NCI-H748 (cell line): ENCODE data around the gene KREMEN1.

ENCODE experiments used
- DNase-seq: peaks from one replicate; lab custom pipeline; 2025; ENCODE audit not compliant: unreplicated experiment; lab: John Stamatoyannopoulos, UW

KREMEN1 gene

DNA sequence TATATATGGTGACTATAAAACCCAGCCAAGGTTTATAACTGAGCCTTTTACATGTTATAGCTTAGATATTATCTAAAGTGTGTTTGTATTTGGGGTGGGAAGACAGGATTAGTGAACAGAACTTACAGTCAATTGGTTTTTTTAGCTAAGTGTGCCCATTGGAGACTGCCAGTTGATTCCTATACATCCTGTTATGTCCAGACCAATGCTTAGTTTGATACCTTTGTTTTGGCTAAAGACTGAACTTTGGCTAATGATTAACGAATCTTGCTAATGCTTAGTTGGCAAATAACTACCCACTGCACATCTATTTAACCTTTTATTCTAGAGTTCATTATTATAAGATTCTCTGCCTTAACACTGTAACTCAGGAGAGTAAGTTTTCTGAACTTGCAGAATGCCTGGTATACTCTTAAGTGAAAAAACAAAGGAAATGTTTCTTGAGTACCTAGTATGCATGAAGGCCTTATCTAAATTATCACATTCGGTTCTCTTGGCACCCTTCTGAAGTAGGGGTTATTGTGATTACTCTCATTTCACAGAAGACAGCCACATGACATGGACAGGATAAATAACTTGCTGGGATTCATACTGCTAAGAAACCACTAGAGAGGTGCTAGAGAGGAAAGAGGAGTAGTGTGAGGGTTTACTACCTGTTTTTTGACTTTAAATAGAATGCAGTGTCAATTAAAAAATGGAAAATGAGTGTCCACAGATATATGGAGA, 54.0 kb downstream of the KREMEN1 start:
- DNase-seq: no peak

DNA sequence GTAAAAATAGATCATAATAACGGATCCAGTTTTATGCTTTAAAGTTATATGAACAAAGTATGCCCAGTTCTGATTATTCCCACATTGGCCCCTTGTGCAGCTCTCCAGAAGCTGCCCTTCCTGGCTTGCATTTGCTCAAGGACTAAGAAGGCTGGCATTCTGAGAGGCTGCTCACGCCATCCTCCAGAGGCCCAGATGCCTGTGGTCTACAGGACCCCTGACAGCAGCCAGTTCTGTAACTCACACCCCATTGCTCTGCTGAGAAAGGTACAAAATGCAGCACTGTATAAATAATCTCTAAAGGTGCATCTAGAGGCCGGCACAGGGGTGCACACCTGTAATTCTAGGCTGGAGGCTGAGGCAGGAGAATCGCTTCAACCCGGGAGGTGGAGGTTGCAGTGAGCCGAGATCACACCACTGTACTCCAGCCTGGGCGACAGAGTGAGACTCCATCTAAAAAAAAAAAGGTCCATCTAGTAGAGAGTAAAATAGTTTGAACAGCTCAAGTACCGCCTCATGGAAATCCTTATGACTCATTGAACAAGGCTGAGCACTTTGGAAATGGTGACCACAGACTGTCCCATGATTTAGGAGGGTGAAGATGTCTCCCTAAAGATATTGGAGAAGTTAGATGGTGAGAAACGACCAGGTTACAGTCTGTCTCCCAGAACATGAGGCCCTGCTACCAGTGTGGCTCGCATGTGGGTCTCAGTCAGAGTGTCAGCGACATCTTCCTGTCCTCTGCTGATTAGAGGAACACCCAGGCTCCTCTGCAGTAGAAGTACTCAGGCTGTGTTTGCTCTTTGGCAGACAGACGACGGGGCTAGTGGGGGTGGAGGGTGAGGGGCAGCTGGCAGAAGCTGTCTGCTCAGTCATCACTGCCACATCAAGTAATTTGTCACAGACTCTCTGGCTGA, 56.3 kb downstream of the KREMEN1 start:
- peak; percentile 11 for DNase-seq

DNA sequence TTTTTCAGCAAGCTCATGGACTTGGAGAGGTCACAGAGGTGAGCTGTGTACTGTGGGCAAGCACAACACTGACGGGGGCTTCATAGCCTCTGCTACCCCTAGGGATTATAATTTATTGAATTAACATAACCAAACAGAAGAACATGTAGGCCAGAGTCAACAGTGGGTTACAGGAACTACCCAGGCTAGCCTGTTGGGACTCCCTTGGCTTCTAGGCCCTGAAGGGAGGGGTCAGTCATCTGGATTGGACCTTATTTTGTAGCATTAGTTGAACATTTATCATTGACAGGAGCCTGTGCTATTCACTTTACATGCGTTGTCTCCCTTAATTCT, 56.9 kb downstream of the KREMEN1 start:
- DNase-seq: no peak

DNA sequence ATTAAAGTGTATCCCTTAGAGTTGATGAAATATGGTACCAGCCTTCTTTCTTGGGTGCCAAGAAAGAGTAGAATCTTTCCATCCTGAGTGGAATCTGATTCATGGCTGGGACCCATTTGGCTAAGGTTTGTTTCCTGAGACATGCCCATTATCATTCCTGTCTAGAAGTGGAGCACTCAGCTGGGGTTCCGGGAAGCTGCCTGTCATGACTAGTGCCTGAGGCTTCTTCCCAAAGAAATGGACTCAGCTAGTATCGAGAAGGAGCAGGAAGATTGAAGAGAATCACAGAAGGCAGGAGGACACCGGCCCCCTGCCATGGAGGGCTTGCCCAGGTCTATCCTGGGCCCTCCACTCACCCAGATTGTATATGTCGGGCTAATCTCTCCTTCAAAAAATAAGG, 57.6 kb downstream of the KREMEN1 start:
- DNase-seq: no peak

DNA sequence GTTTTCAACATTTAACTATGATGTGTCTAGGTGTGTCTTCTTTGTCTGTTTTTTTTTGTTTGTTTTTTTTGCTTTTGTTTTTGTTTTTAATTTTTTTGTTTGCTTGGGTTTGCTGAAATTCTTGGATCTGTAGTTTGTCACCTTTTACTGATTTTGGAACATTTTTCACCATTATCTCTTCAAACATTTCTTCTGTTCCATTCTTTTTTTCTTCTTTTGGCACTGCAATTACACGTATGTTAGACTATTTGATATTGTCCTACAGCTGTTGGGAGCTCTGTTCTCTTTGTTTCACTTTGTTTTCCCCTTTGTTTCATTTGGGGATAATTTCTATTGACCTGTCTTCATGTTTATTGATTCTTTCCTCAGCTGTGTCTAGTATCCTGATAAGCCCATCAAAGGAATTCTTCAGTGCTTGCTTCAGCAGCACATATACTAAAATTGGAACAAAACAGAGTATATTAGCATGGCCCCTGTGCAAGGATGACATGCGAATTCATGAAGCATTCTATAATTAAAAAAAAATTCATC, 60.8 kb downstream of the KREMEN1 start:
- no peak for DNase-seq

- DNase-seq: no peak
Observed at GRCh38 chr22:29134448-29134847, 61.6 kb downstream of the KREMEN1 start.

DNA sequence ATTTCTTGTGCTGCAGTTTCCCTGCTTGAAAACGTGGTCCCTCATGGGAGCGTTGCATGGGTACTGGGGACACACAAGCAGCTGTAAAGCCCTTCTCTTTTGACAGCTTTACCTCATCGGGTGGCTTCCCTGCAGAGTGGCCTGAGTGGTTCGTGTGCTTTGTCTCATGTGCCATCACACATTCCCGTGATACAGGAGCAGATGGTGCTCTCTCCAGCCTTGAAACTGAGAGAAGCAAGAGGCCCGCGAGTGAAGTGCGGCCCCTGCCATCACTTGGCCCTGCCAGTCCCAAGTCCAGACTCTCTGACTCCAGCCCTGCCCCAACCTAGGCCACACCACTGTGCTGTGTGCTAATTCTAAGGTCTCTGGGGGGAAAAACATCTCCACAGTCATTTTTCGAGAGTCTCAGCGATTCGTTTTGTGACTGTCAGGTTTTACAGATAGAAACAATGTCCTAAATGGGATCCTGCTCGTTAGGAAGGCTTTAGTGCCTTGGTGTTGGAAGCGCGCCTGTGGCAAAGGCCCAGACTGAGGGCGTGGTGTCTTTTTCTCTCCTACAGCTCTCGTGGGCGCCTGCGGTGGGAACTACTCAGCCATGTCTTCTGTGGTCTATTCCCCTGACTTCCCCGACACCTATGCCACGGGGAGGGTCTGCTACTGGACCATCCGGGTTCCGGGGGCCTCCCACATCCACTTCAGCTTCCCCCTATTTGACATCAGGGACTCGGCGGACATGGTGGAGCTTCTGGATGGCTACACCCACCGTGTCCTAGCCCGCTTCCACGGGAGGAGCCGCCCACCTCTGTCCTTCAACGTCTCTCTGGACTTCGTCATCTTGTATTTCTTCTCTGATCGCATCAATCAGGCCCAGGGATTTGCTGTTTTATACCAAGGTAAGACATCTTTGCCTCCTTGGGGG, 64.2 kb downstream of the KREMEN1 start:
- DNase-seq: no peak

- DNase-seq: no peak
Observed at GRCh38 chr22:29138556-29139305, 65.9 kb downstream of the KREMEN1 start.

DNA sequence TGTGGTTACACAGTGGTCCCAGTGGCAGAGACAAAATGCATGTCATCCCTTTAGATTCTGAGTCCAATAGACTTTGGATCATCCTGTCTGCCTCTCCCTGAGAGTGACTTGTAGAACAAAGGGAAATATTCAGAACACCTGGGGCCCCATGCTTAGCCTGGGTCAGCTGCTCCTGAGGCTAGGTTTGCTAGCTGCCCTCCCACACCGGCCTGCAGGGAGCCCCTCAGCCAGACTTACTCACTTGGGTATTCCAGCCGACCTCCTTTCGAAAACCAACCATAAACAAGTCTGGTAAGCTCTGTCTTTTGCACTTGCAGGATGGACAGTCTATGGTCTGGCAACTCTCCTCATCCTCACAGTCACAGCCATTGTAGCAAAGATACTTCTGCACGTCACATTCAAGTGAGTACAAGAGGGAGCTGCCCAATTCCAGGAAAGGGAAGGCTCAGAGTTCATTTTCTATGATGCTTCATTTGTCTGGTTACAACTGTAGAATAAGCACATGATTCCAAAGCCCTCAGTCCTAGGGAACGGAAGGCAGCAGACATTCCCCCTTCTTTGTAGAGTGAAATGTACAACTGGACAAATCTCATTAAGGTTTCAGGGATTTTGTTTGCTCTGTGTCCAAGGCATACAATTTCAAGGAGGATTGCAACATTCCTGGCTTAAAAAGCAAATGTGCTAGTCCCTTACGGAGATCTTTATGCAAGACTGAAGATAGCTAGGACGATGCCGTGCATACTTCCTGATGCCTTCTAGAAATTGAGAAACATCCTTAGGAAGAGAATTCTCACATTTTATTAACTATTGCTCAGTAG, 67.3 kb downstream of the KREMEN1 start:
- DNase-seq: no peak

GRCh38 chr22:29141078-29141688, 68.3 kb downstream of the KREMEN1 start:
- DNase-seq: no peak

DNA sequence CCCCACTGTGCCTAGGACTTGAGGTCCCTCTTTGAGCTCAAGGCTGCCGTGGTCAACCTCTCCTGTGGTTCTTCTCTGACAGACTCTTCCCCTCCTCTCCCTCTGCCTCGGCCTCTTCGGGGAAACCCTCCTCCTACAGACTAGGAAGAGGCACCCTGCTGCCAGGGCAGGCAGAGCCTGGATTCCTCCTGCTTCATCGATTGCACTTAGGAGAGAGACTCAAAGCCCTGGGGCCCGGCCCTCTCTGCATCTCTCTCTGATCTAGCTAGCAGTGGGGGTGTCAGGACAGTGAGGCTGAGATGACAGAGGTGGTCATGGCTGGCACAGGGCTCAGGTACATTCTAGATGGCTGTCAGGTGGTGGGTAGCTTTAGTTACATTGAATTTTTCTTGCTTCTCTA, 69.3 kb downstream of the KREMEN1 start:
- no peak for DNase-seq

DNA sequence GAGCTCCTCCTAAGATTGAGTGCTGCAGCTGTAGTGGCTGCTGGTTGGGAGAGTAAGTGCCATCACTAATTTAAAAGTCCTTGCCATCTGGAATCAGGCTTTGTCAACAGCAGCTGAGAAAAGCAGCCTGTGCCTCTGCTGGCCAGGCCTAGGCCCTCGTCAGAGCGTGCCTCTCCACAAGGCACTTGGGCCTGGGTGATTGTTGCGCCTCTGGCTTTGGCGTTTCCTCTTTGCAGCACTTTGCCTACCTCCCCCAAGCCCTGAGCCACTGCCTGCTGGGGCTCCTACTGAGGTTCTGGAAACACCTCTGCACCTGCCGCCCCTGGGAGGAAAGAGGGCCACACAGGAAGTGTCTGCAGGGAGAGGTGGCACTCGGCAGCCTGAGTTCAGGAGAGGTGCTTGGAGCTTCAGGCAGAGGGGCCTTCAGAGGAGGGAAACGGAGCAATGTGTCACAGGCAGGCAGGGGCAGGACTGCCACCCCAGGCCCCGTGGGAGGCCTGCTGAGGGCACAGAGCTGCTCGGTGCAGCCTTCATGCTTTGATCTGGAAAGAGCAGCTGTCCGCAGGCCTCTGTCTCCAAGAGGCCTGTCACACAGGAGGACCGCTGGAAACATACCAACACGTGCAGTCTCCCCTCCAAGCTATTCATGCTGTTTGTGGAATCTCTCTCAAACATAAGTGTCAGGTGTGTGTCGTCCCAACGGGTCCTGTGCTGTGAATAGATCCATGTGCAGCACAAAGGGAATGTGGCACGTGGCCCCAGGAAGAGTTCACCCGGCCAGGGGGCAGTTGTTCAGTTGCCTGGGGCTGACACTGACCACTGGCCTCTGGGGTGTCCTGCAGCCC, 71.3 kb downstream of the KREMEN1 start:
- DNase-seq: no peak

GRCh38 chr22:29144786-29145160, 71.9 kb downstream of the KREMEN1 start:
- no peak for DNase-seq

DNA sequence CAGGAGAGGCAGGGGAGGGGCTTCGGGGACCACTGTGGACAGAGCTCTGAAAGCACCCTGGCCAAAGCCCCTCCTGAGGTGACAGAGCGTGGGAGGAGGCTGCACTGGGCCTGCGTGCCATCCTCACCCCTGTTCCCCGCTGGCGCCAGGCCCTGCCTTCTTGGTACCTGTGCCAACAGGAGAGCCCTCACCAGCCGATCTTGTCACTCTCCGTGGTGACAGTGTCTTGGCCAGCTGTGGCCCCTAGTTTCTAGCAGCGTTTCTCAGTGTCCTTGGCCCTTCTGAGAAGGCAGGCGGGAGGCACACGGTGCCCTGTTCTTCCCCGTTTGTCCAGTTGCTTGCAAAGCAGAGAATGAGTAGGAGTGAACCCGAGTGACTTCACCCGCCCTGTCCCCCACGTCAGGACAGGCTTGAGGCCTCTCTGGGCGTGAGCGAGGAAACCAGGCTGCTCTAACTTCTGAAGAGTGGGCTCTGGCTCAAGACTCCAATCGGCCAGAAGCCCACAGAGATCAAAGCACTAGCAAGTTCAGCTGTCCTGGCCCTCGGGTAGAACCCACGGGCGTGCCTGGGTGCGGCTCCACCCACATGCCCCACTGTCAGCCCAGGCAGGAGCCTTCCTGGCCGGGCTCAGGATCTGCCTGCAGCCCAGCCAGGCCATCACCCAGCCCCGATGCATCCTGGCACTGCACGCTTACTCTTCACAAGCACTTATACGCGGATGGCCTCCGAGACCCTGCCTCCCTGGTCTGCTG, 72.7 kb downstream of the KREMEN1 start:
- no peak for DNase-seq

GRCh38 chr22:29146091-29146560, 73.3 kb downstream of the KREMEN1 start:
- DNase-seq: no peak

DNA sequence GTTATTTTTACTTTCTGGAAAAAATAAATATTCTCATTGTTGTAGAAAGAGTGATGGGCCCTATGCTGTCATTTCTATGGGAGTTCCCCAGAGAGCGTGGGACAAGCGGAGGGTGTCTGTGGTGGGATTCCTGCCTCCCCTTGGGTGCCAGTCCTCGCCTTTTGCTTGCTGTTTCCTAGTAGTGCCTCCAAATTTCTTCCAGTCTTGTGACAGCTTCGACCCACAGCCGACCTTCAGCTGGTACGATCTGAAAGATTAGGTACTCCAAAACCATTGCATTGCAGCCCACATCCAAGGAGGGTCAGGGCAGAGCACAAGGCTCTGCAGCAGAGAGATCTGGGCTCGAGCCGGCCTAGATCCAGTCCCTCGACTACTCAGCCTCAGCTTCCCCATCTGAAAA, 73.9 kb downstream of the KREMEN1 start:
- no peak for DNase-seq

GRCh38 chr22:29147331-29147899, 74.6 kb downstream of the KREMEN1 start:
- DNase-seq: no peak
